ES-I3 (cell line): ENCODE data around the gene SAMMSON.
A peak's percentile ranks its signal among the peaks of the same experiment; 100 is the strongest.

Experiments used
- H3K36me3 ChIP-seq: 2 replicates; pipeline ENCODE4 v1.6.1; 2013; ENCODE audit warnings: mild to moderate bottlenecking, low read length, control low read depth, moderate library complexity; ENCODE audit not compliant: insufficient read depth
- H3K4me1 ChIP-seq: 2 replicates; pipeline ENCODE4 v1.6.1; 2013; ENCODE audit warnings: mild to moderate bottlenecking, control low read depth, low read length; ENCODE audit not compliant: insufficient read depth
- H3K9ac ChIP-seq: 2 replicates; pipeline ENCODE4 v1.6.1; 2013; ENCODE audit warnings: low read depth, mild to moderate bottlenecking, low read length, moderate library complexity
- H3K9me3 ChIP-seq: 2 replicates; pipeline ENCODE4 v1.6.1; 2013; ENCODE audit warnings: mild to moderate bottlenecking, low read length, moderate library complexity; ENCODE audit not compliant: control insufficient read depth, insufficient read depth

Gene SAMMSON

GRCh38 chr3:69999140-70000027 lies at the start of gene SAMMSON:
Gene SAMMSON (plus strand): TSS chr3:69999733.
- peak within 1 kb of the TSS; percentile 15; the same call in 1 of the 2 replicates for H3K9ac ChIP-seq
- H3K36me3 ChIP-seq = no peaks in the 10 kb centered on the region
- H3K4me1 ChIP-seq = peaks cover 11% of the 10 kb centered on the region; the same call in 1 of the 2 replicates
- no peaks in the 10 kb centered on the region for H3K9me3 ChIP-seq

- no peaks in the 10 kb centered on the region for H3K9me3 ChIP-seq
Observed at GRCh38 chr3:69951616-69952015, 47.9 kb upstream of the SAMMSON start.

GRCh38 chr3:69959581-69959980 lies 40.0 kb upstream of the SAMMSON start:
- H3K36me3 ChIP-seq = no peaks in the 10 kb centered on the region
- H3K9me3 ChIP-seq = no peaks in the 10 kb centered on the region
- H3K4me1 ChIP-seq = no peaks in the 10 kb centered on the region
- no peak overlapping the region for H3K9ac ChIP-seq

More at GRCh38 chr3:69951616-69952015, 47.9 kb upstream of the SAMMSON start:
- Histone ChIP-seq H3K9ac (no peak overlapping the region), H3K4me1 (peaks cover 4% of the 10 kb centered on the region; the same call in 1 of the 2 replicates), H3K36me3 (no peaks in the 10 kb centered on the region)

- Histone ChIP-seq H3K4me1 (no peaks in the 10 kb centered on the region), H3K9ac (no peak overlapping the region), H3K9me3 (no peaks in the 10 kb centered on the region), H3K36me3 (no peaks in the 10 kb centered on the region)
Observed at GRCh38 chr3:69961706-69962439, 37.7 kb upstream of the SAMMSON start.

GRCh38 chr3:69963643-69964042 lies 35.9 kb upstream of the SAMMSON start:
- Histone ChIP-seq H3K9me3 (no peaks in the 10 kb centered on the region), H3K9ac (no peak overlapping the region), H3K36me3 (no peaks in the 10 kb centered on the region), H3K4me1 (no peaks in the 10 kb centered on the region)

- Histone ChIP-seq H3K9ac (no peak overlapping the region), H3K4me1 (no peaks in the 10 kb centered on the region), H3K9me3 (no peaks in the 10 kb centered on the region), H3K36me3 (no peaks in the 10 kb centered on the region)
Observed at GRCh38 chr3:69967156-69967555, 32.4 kb upstream of the SAMMSON start.

GRCh38 chr3:69970827-69971226 lies 28.7 kb upstream of the SAMMSON start:
- H3K36me3 ChIP-seq = no peaks in the 10 kb centered on the region
- no peaks in the 10 kb centered on the region for H3K9me3 ChIP-seq
- H3K9ac ChIP-seq = no peak overlapping the region
- H3K4me1 ChIP-seq = no peaks in the 10 kb centered on the region

GRCh38 chr3:69972672-69973071 lies 26.9 kb upstream of the SAMMSON start:
- Histone ChIP-seq H3K36me3 (no peaks in the 10 kb centered on the region), H3K4me1 (no peaks in the 10 kb centered on the region), H3K9me3 (no peaks in the 10 kb centered on the region), H3K9ac (no peak overlapping the region)

- Histone ChIP-seq H3K36me3 (no peaks in the 10 kb centered on the region), H3K4me1 (no peaks in the 10 kb centered on the region), H3K9me3 (no peaks in the 10 kb centered on the region)
Observed at GRCh38 chr3:69976021-69976420, 23.5 kb upstream of the SAMMSON start.

GRCh38 chr3:69983546-69984265 lies 15.8 kb upstream of the SAMMSON start:
- Histone ChIP-seq H3K4me1 (peaks cover 18% of the 10 kb centered on the region), H3K9me3 (no peaks in the 10 kb centered on the region), H3K36me3 (no peaks in the 10 kb centered on the region), H3K9ac (no peak overlapping the region)

More at GRCh38 chr3:69976021-69976420, 23.5 kb upstream of the SAMMSON start:
- no peak overlapping the region for H3K9ac ChIP-seq

- peaks cover 18% of the 10 kb centered on the region for H3K4me1 ChIP-seq
- no peaks in the 10 kb centered on the region for H3K36me3 ChIP-seq
Observed at GRCh38 chr3:69985266-69985665, 14.3 kb upstream of the SAMMSON start.

GRCh38 chr3:69986419-69986818 lies 13.1 kb upstream of the SAMMSON start:
- Histone ChIP-seq H3K9me3 (no peaks in the 10 kb centered on the region), H3K4me1 (peaks cover 18% of the 10 kb centered on the region), H3K36me3 (no peaks in the 10 kb centered on the region), H3K9ac (no peak overlapping the region)

More at GRCh38 chr3:69985266-69985665, 14.3 kb upstream of the SAMMSON start:
- no peaks in the 10 kb centered on the region for H3K9me3 ChIP-seq
- no peak overlapping the region for H3K9ac ChIP-seq

- Histone ChIP-seq H3K9me3 (no peaks in the 10 kb centered on the region), H3K9ac (no peak overlapping the region), H3K36me3 (no peaks in the 10 kb centered on the region), H3K4me1 (peaks cover 13% of the 10 kb centered on the region)
Observed at GRCh38 chr3:69987833-69988232, 11.7 kb upstream of the SAMMSON start.

GRCh38 chr3:69993757-69994156 lies 5.8 kb upstream of the SAMMSON start:
- Histone ChIP-seq H3K9me3 (no peaks in the 10 kb centered on the region), H3K4me1 (peaks cover 6% of the 10 kb centered on the region; the same call in 1 of the 2 replicates), H3K36me3 (no peaks in the 10 kb centered on the region), H3K9ac (no peak overlapping the region)
